Suprapubic skin (tissue), 4 donors: ENCODE data around the gene TMED3. TPM values are rescaled to one million over a fixed set of nuclear protein-coding genes. Genes with fewer than 3 reads are reported as not detected.
A peak's percentile ranks its signal among the peaks of the same experiment; 100 is the strongest.

Experiments used
- DNase-seq, 2 donors: peaks; one replicate each; pipeline ENCODE4 v3.0.0-alpha.2; 2019; ENCODE audit warnings: low spot score in 2 of 2
- H3K27ac ChIP-seq: fragments of 200-600 bp; sonication (generic); one replicate; pipeline ENCODE4 v1.5.1; 2019
- H3K27me3 ChIP-seq: fragments of 200-600 bp; sonication (generic); one replicate; pipeline ENCODE4 v1.5.1; 2019
- H3K36me3 ChIP-seq: fragments of 200-600 bp; sonication (generic); one replicate; pipeline ENCODE4 v1.5.1; 2019
- H3K4me1 ChIP-seq: fragments of 200-600 bp; sonication (generic); one replicate; pipeline ENCODE4 v1.5.1; 2019
- H3K4me3 ChIP-seq: fragments of 200-600 bp; sonication (generic); one replicate; pipeline ENCODE4 v1.5.1; 2019; ENCODE audit warnings: mild to moderate bottlenecking
- H3K9me3 ChIP-seq: fragments of 200-600 bp; sonication (generic); one replicate; pipeline ENCODE4 v1.5.1; 2019
- CTCF ChIP-seq, 2 donors: fragments of 200-600 bp in 1 of 2; fragments of 450-650 bp in 1 of 2; sonication (generic) in 1 of 2; IDR thresholded peaks; one replicate each; pipeline ENCODE4 v1.5.1; 2016 to 2019; ENCODE audit warnings: antibody characterized with exemption in 2 of 2, mild to moderate bottlenecking in 1 of 2, moderate library complexity in 1 of 2
- EP300 ChIP-seq: sonication (generic); formaldehyde crosslinking; IDR thresholded peaks from one replicate; pipeline ENCODE4 v1.6.1; 2017; ENCODE audit warnings: antibody characterized with exemption
- POLR2A ChIP-seq, 2 donors: fragments of 450-650 bp; IDR thresholded peaks; one replicate each; pipeline ENCODE4 v1.6.1; 2017; ENCODE audit warnings: antibody characterized with exemption in 2 of 2, mild to moderate bottlenecking in 2 of 2, moderate library complexity in 2 of 2
- POLR2AphosphoS5 ChIP-seq, 3 donors: sonication (generic); formaldehyde crosslinking; IDR thresholded peaks; one replicate each; pipeline ENCODE4 v1.6.1; 2017; ENCODE audit warnings: antibody characterized with exemption in 3 of 3
- WGBS: methylation state at CpG from one replicate; pipeline ENCODE4 v1.1.5; 2018; 5-methylcytosine and 5-hydroxymethylcytosine counted together
- total RNA-seq, 4 donors: library from RNA; depleted of rRNA; stranded (reverse); fragments of >200 nt; gene quantifications; one replicate each; pipeline ENCODE4 v1.1.0, GENCODE V29; 2016

The TMED3 gene
- total RNA-seq, 4 donors from 2014 or later = 62.6 to 154 (median 127) TPM

- Histone ChIP-seq H3K27me3 (no peaks in the 10 kb centered on the region), H3K36me3 (no peaks in the 10 kb centered on the region), H3K9me3 (no peaks in the 10 kb centered on the region), H3K4me3 (no peak overlapping the region), H3K4me1 (peaks cover 9% of the 10 kb centered on the region), H3K27ac (no peak overlapping the region)
- 70% methylated on average over 7 of the region's 7 CpGs for WGBS
- DNase-seq = no peak
- no peak for TF ChIP-seq POLR2A (IDR thresholded peaks at IDR 0.05)
- TF ChIP-seq POLR2AphosphoS5 (IDR thresholded peaks at IDR 0.05) = no peak
- TF ChIP-seq EP300 = no peak
- no peak for TF ChIP-seq CTCF (IDR thresholded peaks at IDR 0.05)
Measured at GRCh38 chr15:79337591-79337990, 26.7 kb downstream of the TMED3 start.

- no peak for DNase-seq
- Histone ChIP-seq H3K27me3 (no peaks in the 10 kb centered on the region), H3K27ac (no peak overlapping the region), H3K4me3 (no peak overlapping the region), H3K36me3 (no peaks in the 10 kb centered on the region), H3K9me3 (no peaks in the 10 kb centered on the region), H3K4me1 (no peaks in the 10 kb centered on the region)
- WGBS = 75% methylated on average over 3 of the region's 3 CpGs
- peak; percentile 36 to 42 for TF ChIP-seq CTCF (IDR thresholded peaks at IDR 0.05)
- TF ChIP-seq EP300 = no peak
Measured at GRCh38 chr15:79339588-79340314, 28.8 kb downstream of the TMED3 start.

- no peak overlapping the region for H3K4me3 ChIP-seq
- TF ChIP-seq POLR2A (IDR thresholded peaks at IDR 0.05) (no peak), POLR2AphosphoS5 (IDR thresholded peaks at IDR 0.05) (no peak)
- no peak overlapping the region for H3K27ac ChIP-seq
- no peaks in the 10 kb centered on the region for H3K4me1 ChIP-seq
- H3K36me3 ChIP-seq = no peaks in the 10 kb centered on the region
- 76% methylated on average over 5 of the region's 5 CpGs for WGBS
- no peaks in the 10 kb centered on the region for H3K9me3 ChIP-seq
- H3K27me3 ChIP-seq = no peaks in the 10 kb centered on the region
- no peak for DNase-seq
Measured at GRCh38 chr15:79340315-79340602, 29.3 kb downstream of the TMED3 start.

GRCh38 chr15:79341396-79341795 lies 30.5 kb downstream of the TMED3 start:
- Histone ChIP-seq H3K27me3 (no peaks in the 10 kb centered on the region), H3K4me1 (no peaks in the 10 kb centered on the region), H3K27ac (no peak overlapping the region), H3K4me3 (no peak overlapping the region), H3K36me3 (no peaks in the 10 kb centered on the region), H3K9me3 (no peaks in the 10 kb centered on the region)
- no peak for DNase-seq
- TF ChIP-seq POLR2A (IDR thresholded peaks at IDR 0.05) (no peak), POLR2AphosphoS5 (IDR thresholded peaks at IDR 0.05) (no peak), CTCF (IDR thresholded peaks at IDR 0.05) (no peak), EP300 (no peak)
- 55% methylated on average over 9 of the region's 9 CpGs for WGBS

GRCh38 chr15:79349525-79349924 lies 38.6 kb downstream of the TMED3 start:
- H3K9me3 ChIP-seq = no peaks in the 10 kb centered on the region
- no peaks in the 10 kb centered on the region for H3K4me1 ChIP-seq
- TF ChIP-seq CTCF (IDR thresholded peaks at IDR 0.05) (no peak), POLR2AphosphoS5 (IDR thresholded peaks at IDR 0.05) (no peak), EP300 (no peak), POLR2A (IDR thresholded peaks at IDR 0.05) (no peak)
- H3K4me3 ChIP-seq = no peak overlapping the region
- no peak for DNase-seq
- 86% methylated on average over 4 of the region's 4 CpGs for WGBS
- no peaks in the 10 kb centered on the region for H3K27me3 ChIP-seq
- H3K27ac ChIP-seq = no peak overlapping the region
- no peaks in the 10 kb centered on the region for H3K36me3 ChIP-seq

- no peak overlapping the region for H3K27ac ChIP-seq
- WGBS = 88% methylated on average over 1 of the region's 1 CpG
- no peak for DNase-seq
- H3K4me1 ChIP-seq = no peaks in the 10 kb centered on the region
- H3K27me3 ChIP-seq = no peaks in the 10 kb centered on the region
- TF ChIP-seq EP300 (no peak), POLR2A (IDR thresholded peaks at IDR 0.05) (no peak), CTCF (IDR thresholded peaks at IDR 0.05) (no peak)
- H3K4me3 ChIP-seq = no peak overlapping the region
- H3K9me3 ChIP-seq = no peaks in the 10 kb centered on the region
- no peaks in the 10 kb centered on the region for H3K36me3 ChIP-seq
Measured at GRCh38 chr15:79352206-79352605, 41.3 kb downstream of the TMED3 start.
